Ectodermal cell (in vitro differentiated cells): ENCODE measurements around the gene GABRB1.

Experiments
- H3K27ac ChIP-seq: 2 replicates; pipeline ENCODE4 v1.7.0; 2013; ENCODE audit warnings: mild to moderate bottlenecking, low read depth, low read length; ENCODE audit not compliant: insufficient read depth, poor library complexity, severe bottlenecking
- H3K27me3 ChIP-seq: 2 replicates; pipeline ENCODE4 v1.7.0; 2013; ENCODE audit warnings: mild to moderate bottlenecking, low read length; ENCODE audit not compliant: insufficient read depth, control insufficient read depth, poor library complexity, severe bottlenecking
- H3K36me3 ChIP-seq: one replicate; pipeline ENCODE4 v1.7.0; 2013; ENCODE audit warnings: low read length; ENCODE audit not compliant: control insufficient read depth, insufficient read depth
- H3K4me1 ChIP-seq: one replicate; pipeline ENCODE4 v1.7.0; 2013; ENCODE audit warnings: low read length; ENCODE audit not compliant: control insufficient read depth, insufficient read depth
- H3K4me3 ChIP-seq: 2 replicates; pipeline ENCODE4 v1.7.0; 2013; ENCODE audit warnings: low read depth, low read length, control low read depth; ENCODE audit not compliant: insufficient read depth
- H3K9me3 ChIP-seq: 2 replicates; pipeline ENCODE4 v1.7.0; 2013; ENCODE audit warnings: mild to moderate bottlenecking, low read length, moderate library complexity; ENCODE audit not compliant: control insufficient read depth
- WGBS, 2 experiments: methylation state at CpG; one replicate each; pipeline ENCODE4 v1.1.7; 2013; ENCODE audit warnings: missing lambda C conversion rate in 2 of 2; 5-methylcytosine and 5-hydroxymethylcytosine counted together

The GABRB1 gene

GRCh38 chr4:47386561-47387235 is 355.3 kb downstream of the GABRB1 start:
- Histone ChIP-seq H3K36me3 (no peaks in the 10 kb centered on the region), H3K4me3 (no peak overlapping the region), H3K4me1 (no peaks in the 10 kb centered on the region), H3K27me3 (no peaks in the 10 kb centered on the region), H3K9me3 (no peaks in the 10 kb centered on the region), H3K27ac (no peak overlapping the region)
- 77 to 89% methylated on average over 2 of the region's 2 CpGs for WGBS, 2 experiments

- Histone ChIP-seq H3K4me1 (no peaks in the 10 kb centered on the region), H3K27ac (no peak overlapping the region), H3K36me3 (no peaks in the 10 kb centered on the region), H3K9me3 (no peaks in the 10 kb centered on the region), H3K27me3 (no peaks in the 10 kb centered on the region), H3K4me3 (no peak overlapping the region)
- 90% methylated on average over 5 of the region's 5 CpGs for WGBS, 2 experiments
Observed at GRCh38 chr4:47390428-47391125, 359.2 kb downstream of the GABRB1 start.

- no peak overlapping the region for H3K27ac ChIP-seq
- H3K36me3 ChIP-seq = no peaks in the 10 kb centered on the region
- H3K4me3 ChIP-seq = no peak overlapping the region
- no peaks in the 10 kb centered on the region for H3K9me3 ChIP-seq
- WGBS, 2 experiments = 90 to 100% methylated on average over 2 to 3 of the region's 3 CpGs
- H3K4me1 ChIP-seq = no peaks in the 10 kb centered on the region
- no peaks in the 10 kb centered on the region for H3K27me3 ChIP-seq
Observed at GRCh38 chr4:47391256-47391655, 359.9 kb downstream of the GABRB1 start.

- Histone ChIP-seq H3K9me3 (no peaks in the 10 kb centered on the region), H3K36me3 (no peaks in the 10 kb centered on the region), H3K27me3 (no peaks in the 10 kb centered on the region), H3K27ac (no peak overlapping the region), H3K4me3 (no peak overlapping the region), H3K4me1 (no peaks in the 10 kb centered on the region)
- 87 to 97% methylated on average over 2 of the region's 2 CpGs for WGBS, 2 experiments
Observed at GRCh38 chr4:47406408-47406807, 375.0 kb downstream of the GABRB1 start.

- H3K27ac ChIP-seq = no peak overlapping the region
- H3K4me3 ChIP-seq = no peak overlapping the region
- H3K4me1 ChIP-seq = no peaks in the 10 kb centered on the region
- 76 to 83% methylated on average over 1 of the region's 1 CpG for WGBS, 2 experiments
- H3K36me3 ChIP-seq = no peaks in the 10 kb centered on the region
- H3K27me3 ChIP-seq = no peaks in the 10 kb centered on the region
- H3K9me3 ChIP-seq = no peaks in the 10 kb centered on the region
Observed at GRCh38 chr4:47410271-47410670, 378.9 kb downstream of the GABRB1 start.

GRCh38 chr4:47413521-47413920 is 382.2 kb downstream of the GABRB1 start:
- no peaks in the 10 kb centered on the region for H3K27me3 ChIP-seq
- WGBS, 2 experiments = 94 to 98% methylated on average over 2 of the region's 2 CpGs
- no peaks in the 10 kb centered on the region for H3K4me1 ChIP-seq
- no peaks in the 10 kb centered on the region for H3K36me3 ChIP-seq
- H3K4me3 ChIP-seq = no peak overlapping the region
- H3K9me3 ChIP-seq = no peaks in the 10 kb centered on the region
- no peak overlapping the region for H3K27ac ChIP-seq

GRCh38 chr4:47415719-47416118 is 384.4 kb downstream of the GABRB1 start:
- H3K36me3 ChIP-seq = no peaks in the 10 kb centered on the region
- H3K27me3 ChIP-seq = no peaks in the 10 kb centered on the region
- no peak overlapping the region for H3K4me3 ChIP-seq
- no peaks in the 10 kb centered on the region for H3K4me1 ChIP-seq
- H3K9me3 ChIP-seq = no peaks in the 10 kb centered on the region
- no peak overlapping the region for H3K27ac ChIP-seq

- Histone ChIP-seq H3K27me3 (no peaks in the 10 kb centered on the region), H3K27ac (no peak overlapping the region), H3K36me3 (no peaks in the 10 kb centered on the region), H3K9me3 (no peaks in the 10 kb centered on the region), H3K4me3 (no peak overlapping the region), H3K4me1 (no peaks in the 10 kb centered on the region)
- WGBS, 2 experiments = 40 to 49% methylated on average over 2 of the region's 2 CpGs
Observed at GRCh38 chr4:47418147-47418546, 386.8 kb downstream of the GABRB1 start.

DNA sequence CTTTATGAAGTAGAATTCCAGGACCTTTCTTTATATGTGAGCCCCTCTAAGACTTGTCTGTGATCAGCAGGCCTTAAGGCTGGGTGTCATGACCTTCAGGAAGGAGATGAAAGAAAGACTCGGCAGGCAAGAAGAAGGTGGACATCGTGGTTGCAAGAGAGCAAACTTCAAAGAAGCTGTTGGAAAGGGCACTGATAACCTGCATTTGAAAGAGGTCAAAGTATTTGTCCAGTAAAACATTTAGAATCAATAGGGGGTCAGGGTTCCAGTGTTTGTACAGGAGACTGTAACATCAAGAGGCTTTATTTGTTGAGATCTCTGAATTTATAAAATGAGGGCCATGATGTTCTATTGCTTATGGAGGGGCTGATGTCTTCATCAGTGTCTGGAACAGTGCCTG is 387.9 kb downstream of the GABRB1 start:
- Histone ChIP-seq H3K4me3 (no peak overlapping the region), H3K27ac (no peak overlapping the region), H3K4me1 (no peaks in the 10 kb centered on the region), H3K36me3 (no peaks in the 10 kb centered on the region), H3K27me3 (no peaks in the 10 kb centered on the region), H3K9me3 (no peaks in the 10 kb centered on the region)
- WGBS, 2 experiments = 79 to 84% methylated on average over 2 of the region's 2 CpGs

GRCh38 chr4:47425628-47426027 is 394.3 kb downstream of the GABRB1 start:
- H3K4me1 ChIP-seq = no peaks in the 10 kb centered on the region
- 93 to 96% methylated on average over 25 of the region's 25 CpGs for WGBS, 2 experiments
- no peak overlapping the region for H3K4me3 ChIP-seq
- H3K9me3 ChIP-seq = no peaks in the 10 kb centered on the region
- no peaks in the 10 kb centered on the region for H3K36me3 ChIP-seq
- no peaks in the 10 kb centered on the region for H3K27me3 ChIP-seq
- H3K27ac ChIP-seq = no peak overlapping the region
